Raji (cell line): ENCODE data around the gene GKAP1.

Experiments
- POLR2A ChIP-seq: IDR thresholded peaks from 2 replicates; pipeline ENCODE4 v1.6.1; 2011; ENCODE audit warnings: low read depth, low read length, control low read depth; ENCODE audit not compliant: insufficient read depth

GKAP1 gene

GRCh38 chr9:83817356-83818278 is at the start of gene GKAP1:
Gene GKAP1 (minus strand): TSS chr9:83817769. CDS start chr9:83806517, 11,252 bp downstream.
- 0 out of 2 replicates have a peak, but pooled peaks have one; percentile 13 for TF ChIP-seq POLR2A

GRCh38 chr9:83800236-83801033 is 17.1 kb downstream of the GKAP1 start:
- TF ChIP-seq POLR2A, result no peak

GRCh38 chr9:83794051-83794450 is 23.5 kb downstream of the GKAP1 start:
- no peak for TF ChIP-seq POLR2A

GRCh38 chr9:83792746-83793145 is 24.8 kb downstream of the GKAP1 start:
- TF ChIP-seq POLR2A, result no peak

GRCh38 chr9:83778164-83778563 is 39.4 kb downstream of the GKAP1 start:
- no peak for TF ChIP-seq POLR2A

- TF ChIP-seq POLR2A, result no peak
Observed at GRCh38 chr9:83775932-83776331, 41.6 kb downstream of the GKAP1 start.

GRCh38 chr9:83772860-83773259 is 44.7 kb downstream of the GKAP1 start:
- no peak for TF ChIP-seq POLR2A

GRCh38 chr9:83765376-83765775 is 52.2 kb downstream of the GKAP1 start:
- no peak for TF ChIP-seq POLR2A

GRCh38 chr9:83754383-83754977 is 63.1 kb downstream of the GKAP1 start:
- TF ChIP-seq POLR2A, result no peak

- TF ChIP-seq POLR2A, result no peak
Observed at GRCh38 chr9:83749706-83750105, 67.9 kb downstream of the GKAP1 start.

- no peak for TF ChIP-seq POLR2A
Observed at GRCh38 chr9:83744206-83744605, 73.4 kb downstream of the GKAP1 start.

GRCh38 chr9:83733739-83734138 is 83.8 kb downstream of the GKAP1 start:
- TF ChIP-seq POLR2A, result no peak

GRCh38 chr9:83724436-83724835 is 93.1 kb downstream of the GKAP1 start:
- TF ChIP-seq POLR2A, result no peak

GRCh38 chr9:83722726-83723495 is 94.7 kb downstream of the GKAP1 start:
- no peak for TF ChIP-seq POLR2A

GRCh38 chr9:83721509-83721908 is 96.1 kb downstream of the GKAP1 start:
- TF ChIP-seq POLR2A, result no peak
